Measurements from ENCODE around the gene DNAJC1.

DNA sequence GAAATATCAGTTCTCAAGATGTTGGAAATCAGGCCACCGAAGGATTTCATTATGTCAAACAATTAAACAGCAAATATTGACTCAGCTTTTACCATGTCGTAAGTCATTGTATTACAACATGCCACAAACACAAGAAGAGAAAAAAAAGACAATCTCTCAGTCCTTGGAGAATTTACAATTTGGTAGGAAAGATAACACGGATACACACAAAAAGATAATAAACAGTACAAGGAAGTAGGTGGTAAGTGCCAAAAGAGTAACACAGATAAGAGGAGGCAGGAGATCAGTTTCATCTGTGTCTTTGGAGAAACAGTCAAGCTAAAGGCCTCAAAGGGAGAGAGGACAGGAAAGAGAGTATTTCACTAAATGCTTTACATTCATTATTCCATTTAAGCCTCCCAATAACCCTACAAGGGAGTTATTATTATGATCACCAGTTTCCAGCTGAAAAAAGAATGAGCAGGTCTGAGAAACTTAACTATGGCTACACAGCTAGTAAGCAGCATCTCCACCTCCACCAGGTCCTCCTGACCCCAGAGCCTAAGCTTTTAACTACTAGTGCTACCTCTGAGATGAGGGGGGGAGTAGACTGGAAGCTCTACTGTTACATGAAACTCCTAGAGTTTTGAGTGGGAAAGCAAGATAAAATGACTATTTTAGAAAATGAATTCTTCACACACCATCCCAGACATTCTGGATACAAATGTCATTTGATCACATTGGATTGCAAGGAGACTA, 13.9 kb upstream of the DNAJC1 start:
- TF ChIP-seq POLR2AphosphoS5 (IDR thresholded peaks at IDR 0.05; ENCODE audit: borderline replicate concordance, low read depth, low read length) (no peak), EZH2 (IDR thresholded peaks at IDR 0.05) (no peak)
